ENCODE results near the gene LIX1L.

- TF ChIP-seq CTCF (IDR thresholded peaks at IDR 0.05; ENCODE audit: poor library complexity) (no peak), EZH2phosphoT487 (IDR thresholded peaks at IDR 0.05; ENCODE audit: low read depth, severe bottlenecking, unreplicated experiment) (no peak), EZH2 (IDR thresholded peaks at IDR 0.05; ENCODE audit: borderline replicate concordance) (no peak)
These were observed 29.7 kb downstream of the LIX1L start for GRCh38 chr1:145927916-145928643.
